GDM1 (cell line): ENCODE data around the gene NAA10.
A peak's percentile ranks its signal among the peaks of the same experiment; 100 is the strongest.

Experiments used
- DNase-seq: peaks from one replicate; lab custom pipeline; 2025; lab: John Stamatoyannopoulos, UW

NAA10 gene

DNA sequence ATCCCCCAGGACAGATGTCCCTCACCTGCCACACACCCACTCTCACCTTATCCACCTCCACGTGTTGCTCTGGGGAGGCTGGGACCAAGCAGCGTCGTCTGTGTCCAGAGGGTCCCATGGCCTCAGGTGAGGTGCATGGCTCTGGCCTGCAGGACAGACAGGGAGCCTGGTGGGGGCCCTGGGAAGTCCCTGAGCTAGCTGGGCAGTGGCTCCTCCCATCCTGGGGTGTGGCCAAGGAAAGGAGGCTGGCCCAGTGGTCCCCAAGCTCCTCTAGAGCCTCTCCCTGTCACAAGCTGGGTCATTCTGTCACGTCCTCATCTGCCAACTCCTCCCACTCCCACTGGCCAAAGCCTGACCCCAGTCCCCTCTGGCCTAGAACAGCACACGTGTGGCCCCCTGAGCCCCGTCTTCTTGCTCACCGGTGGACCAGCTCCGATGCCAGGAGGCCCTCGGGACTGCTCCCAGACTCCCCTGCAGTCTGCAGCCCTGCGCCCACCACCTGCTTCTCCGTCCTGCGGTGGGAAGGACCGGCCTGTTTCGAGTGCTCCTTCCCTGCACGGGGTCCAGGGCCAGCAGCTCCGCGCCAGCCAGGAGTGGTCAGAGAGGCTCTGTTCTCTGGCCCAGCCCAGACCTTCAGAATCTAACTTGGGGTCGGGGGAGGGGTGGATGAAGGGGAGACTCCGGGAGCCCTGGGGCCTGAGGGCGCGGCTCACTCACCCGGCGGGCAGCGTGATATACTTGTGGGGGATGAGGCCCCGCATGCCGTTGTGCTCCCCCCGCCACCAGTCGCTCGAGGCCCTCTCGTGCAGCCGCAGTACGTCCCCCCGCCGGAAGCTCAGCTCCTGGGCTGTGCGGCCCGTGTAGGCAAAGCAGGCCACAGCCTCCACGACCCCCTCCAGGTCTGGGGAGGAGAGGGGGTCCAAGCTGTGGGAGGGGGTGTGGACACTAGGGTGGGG lies 25.5 kb downstream of the NAA10 start:
- no peak for DNase-seq

GRCh38 chrX:153908219-153908860 lies 26.5 kb downstream of the NAA10 start:
- no peak for DNase-seq

DNA sequence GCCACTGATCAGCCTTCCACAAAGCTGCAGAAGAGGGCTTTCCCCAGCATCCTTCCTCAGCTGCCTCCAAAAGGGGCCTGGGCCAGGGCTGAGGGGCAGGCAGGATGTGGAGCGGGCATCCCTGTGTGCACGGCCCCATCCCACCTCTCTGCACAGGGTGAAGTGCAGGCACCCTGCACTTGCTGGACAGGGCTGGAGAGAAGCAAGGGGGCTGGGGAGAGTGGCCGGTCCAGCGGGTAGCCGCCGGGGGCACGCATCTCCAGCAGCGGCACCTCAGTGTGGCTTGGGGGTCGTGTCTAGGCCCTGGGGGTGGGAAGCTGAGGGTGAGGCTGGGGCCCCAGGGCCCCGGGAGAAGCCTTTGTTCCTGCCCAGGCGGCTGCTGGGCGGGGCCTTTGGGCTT lies 27.4 kb downstream of the NAA10 start:
- no peak for DNase-seq

DNA sequence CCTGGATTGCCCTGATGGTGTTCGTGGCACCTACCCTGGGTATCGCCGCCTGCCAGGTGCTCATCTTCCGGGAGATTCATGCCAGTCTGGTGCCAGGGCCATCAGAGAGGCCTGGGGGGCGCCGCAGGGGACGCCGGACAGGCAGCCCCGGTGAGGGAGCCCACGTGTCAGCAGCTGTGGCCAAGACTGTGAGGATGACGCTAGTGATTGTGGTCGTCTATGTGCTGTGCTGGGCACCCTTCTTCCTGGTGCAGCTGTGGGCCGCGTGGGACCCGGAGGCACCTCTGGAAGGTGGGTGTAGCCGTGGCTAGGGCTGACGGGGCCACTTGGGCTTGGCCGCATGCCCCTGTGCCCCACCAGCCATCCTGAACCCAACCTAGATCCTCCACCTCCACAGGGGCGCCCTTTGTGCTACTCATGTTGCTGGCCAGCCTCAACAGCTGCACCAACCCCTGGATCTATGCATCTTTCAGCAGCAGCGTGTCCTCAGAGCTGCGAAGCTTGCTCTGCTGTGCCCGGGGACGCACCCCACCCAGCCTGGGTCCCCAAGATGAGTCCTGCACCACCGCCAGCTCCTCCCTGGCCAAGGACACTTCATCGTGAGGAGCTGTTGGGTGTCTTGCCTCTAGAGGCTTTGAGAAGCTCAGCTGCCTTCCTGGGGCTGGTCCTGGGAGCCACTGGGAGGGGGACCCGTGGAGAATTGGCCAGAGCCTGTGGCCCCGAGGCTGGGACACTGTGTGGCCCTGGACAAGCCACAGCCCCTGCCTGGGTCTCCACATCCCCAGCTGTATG lies 28.5 kb downstream of the NAA10 start:
- no peak for DNase-seq

DNA sequence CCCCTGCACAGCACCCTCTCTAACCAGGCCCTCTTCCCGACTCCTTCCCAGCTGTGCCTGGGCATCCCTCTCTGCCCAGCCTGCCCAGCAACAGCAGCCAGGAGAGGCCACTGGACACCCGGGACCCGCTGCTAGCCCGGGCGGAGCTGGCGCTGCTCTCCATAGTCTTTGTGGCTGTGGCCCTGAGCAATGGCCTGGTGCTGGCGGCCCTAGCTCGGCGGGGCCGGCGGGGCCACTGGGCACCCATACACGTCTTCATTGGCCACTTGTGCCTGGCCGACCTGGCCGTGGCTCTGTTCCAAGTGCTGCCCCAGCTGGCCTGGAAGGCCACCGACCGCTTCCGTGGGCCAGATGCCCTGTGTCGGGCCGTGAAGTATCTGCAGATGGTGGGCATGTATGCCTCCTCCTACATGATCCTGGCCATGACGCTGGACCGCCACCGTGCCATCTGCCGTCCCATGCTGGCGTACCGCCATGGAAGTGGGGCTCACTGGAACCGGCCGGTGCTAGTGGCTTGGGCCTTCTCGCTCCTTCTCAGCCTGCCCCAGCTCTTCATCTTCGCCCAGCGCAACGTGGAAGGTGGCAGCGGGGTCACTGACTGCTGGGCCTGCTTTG lies 29.2 kb downstream of the NAA10 start:
- DNase-seq = no peak

- no peak for DNase-seq
Observed at GRCh38 chrX:153903991-153904957, 30.6 kb downstream of the NAA10 start, which contains the start of gene AVPR2. AVPR2 (plus strand) TSS chrX:153904673; CDS start chrX:153905146, 473 bp downstream.

DNA sequence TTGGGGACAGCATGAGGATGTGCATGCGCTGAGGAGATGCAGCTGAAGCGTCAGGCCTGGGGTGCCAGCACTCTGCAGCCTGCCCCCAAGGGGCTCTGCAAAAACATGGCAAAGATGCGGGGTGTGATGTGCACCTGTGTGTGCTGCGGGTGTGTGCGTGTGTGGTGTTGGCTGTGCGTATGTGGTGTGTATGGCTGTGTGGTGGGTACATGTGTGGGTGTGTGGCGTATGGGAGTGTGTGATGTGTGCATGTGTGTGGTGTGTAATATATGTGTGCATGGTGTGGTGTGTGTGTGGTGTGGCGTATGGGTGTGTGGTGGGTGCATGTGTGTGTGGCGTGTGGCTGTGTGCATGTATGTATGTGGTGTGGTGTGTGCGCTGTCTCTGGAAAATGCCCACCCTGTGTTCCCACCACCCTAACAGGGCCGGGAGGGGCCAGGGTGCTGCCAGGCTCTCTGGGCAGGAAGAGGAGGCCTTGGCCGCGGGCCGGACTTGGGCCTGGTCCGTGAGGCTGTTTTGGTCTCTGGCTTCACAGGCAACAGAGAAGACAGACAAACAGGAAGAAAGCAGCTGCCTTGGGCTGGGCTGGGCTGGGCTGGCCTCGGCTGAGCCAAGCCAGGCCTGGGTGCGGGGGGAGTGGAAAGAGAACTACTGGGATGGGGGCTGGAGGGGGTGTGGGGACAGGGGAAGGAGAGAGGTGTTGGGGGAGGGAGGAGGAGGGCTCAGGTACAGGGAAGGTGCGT lies 31.4 kb downstream of the NAA10 start:
- DNase-seq = no peak

DNA sequence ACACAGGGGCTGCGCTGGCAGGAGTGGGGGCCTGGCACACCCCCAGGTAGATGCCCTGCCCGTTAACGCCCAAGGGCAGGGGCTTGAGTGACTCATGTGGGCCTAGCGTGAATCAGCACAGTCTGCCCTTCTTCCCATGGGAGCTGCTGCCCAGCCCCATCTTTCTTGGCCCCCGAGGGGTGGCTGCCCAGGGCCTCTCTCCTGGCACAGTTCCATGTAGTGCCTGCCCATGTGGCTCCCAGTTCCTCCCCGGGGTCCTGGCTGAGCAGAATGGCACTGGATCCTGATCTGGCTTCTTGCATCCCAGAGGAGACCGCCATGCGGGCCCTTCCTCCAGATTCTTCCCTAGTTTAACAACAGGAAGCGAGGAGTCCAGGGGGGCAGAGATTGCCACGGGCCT lies 32.5 kb downstream of the NAA10 start:
- no peak for DNase-seq

DNA sequence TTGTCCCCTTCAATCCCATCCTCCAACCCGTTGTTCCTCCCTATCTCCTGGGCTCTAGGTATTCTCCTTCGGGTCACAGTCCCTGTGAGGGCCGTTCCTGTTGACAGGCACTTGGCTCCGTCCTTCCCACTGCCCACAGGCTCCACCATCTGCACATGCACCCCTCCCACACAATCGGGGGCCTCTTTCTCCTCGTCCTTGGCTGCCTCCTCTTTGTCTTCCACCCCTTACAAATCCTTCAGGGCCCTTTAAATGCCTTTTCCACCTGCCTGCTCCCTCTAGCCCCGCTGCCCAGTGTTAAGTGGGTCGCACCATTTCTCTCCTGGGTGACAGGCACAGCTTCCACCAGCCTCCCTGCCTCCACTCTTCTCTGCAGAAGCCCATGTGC lies 33.1 kb downstream of the NAA10 start:
- no peak for DNase-seq

DNA sequence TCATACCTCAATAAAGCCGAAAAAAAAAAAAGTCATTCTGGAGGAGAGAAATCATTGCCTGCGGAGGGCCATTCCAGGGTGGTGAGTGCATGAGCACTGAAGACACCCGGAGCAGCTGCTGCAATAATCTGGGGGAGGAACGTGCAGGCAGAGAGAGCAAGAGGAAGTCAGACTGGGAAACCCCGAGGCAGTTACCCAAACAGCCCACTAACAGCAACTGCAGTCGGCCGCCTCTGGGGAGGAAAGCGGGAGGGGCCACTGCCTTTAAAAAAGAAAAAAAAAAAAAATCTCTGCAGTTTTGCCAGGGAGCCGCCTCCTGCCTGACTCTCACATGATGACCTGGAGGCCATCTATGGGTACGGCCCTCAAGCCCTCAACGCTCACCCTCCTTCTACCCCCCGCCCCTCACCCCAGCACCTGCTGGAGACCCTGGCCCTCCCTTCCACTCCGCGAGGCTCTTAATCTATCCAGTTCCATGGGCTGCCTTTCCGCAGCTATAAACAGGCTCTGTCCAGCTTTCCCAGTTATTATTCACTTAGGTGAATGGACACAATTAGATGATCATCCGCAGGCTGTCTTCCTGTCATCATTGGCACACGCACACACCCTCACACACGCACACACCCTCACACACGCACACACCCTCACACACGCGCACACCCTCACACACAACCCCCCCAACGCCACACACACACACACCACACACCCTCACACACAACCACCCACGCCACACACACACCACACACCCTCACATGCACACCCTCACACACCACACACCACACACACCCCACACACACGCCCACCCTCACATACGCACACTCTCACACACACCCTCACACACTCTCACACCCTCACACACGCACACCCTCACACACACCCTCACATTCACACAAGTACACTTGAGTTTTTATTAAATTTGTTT lies 33.7 kb downstream of the NAA10 start:
- peak; percentile 80 for DNase-seq

- no peak for DNase-seq
Observed at GRCh38 chrX:153897899-153898298, 36.9 kb downstream of the NAA10 start.

DNA sequence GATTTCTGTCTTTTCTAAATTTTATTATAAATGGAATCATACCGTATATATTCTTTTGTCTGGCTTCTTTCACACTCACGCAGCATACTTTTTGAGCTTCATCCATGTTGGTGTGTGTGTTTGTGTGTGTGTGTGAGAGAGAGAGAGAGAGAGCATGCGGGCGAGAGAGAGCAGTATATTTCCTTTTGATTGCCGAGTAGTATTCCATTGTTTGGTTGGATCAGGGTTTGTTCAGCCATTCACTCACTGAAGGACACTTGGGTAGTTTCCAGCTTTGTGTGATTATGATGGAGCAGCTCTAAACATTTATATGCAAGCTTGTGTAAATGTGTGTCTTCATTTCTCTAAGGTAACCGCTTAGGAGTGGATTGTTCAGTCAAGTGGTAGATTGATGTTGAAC lies 45.7 kb downstream of the NAA10 start:
- DNase-seq = no peak

GRCh38 chrX:153888344-153888743 lies 46.5 kb downstream of the NAA10 start:
- DNase-seq = no peak

- no peak for DNase-seq
Observed at GRCh38 chrX:153887385-153887784, 47.5 kb downstream of the NAA10 start.

DNA sequence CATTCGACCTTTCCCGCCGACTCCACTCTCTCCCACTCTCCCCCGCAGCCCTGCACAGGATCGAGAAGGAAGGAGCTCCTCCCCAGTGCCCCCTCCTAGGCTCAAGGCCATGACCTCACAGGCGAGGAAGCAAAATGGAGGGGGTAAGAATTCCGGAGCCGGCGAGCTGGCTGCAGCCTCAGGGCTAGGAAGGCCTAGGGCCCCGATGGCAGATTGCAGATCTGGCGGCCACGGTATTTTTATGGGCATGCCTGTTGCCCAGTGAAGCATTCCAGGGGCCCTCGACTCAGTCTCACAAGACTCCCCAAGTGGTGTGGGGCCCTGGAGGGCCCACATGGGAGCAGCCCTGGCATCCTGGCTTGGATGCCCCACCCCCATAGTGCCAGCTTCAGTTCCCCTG lies 47.9 kb downstream of the NAA10 start:
- no peak for DNase-seq

- DNase-seq = no peak
Observed at GRCh38 chrX:153885968-153886903, 48.6 kb downstream of the NAA10 start, which contains the start of gene L1CAM. L1CAM (minus strand) TSS chrX:153886173; CDS start chrX:153875836, 10,337 bp downstream.

- DNase-seq = no peak
Observed at GRCh38 chrX:153885208-153885787, 49.5 kb downstream of the NAA10 start.
